ENCODE results near the gene COL11A1.

The COL11A1 gene

GRCh38 chr1:102954576-102954975 lies 153.7 kb downstream of the COL11A1 start:
- DNase-seq (no peak), ATAC-seq (ENCODE audit: insufficient read depth, low read depth) (no peak)
- Histone ChIP-seq H3K9ac (ENCODE audit: low read depth, low read length) (no peak overlapping the region), H3K36me3 (ENCODE audit: insufficient read depth, low read length) (no peaks in the 10 kb centered on the region), H3K4me3 (ENCODE audit: low read depth in 1 of 2, low read length in 2 of 2) (no peak overlapping the region), H3K4me2 (ENCODE audit: insufficient read depth, low read length) (no peak overlapping the region), H2AFZ (ENCODE audit: low read depth, low read length) (no peak overlapping the region), H3K27ac (ENCODE audit: low read length) (no peak overlapping the region), H4K20me1 (ENCODE audit: insufficient read depth, low read length) (no peaks in the 10 kb centered on the region), H3K9me3 (ENCODE audit: insufficient read depth, low read length, severe bottlenecking) (no peaks in the 10 kb centered on the region), H3K27me3 (ENCODE audit: insufficient read depth, low read length, poor library complexity) (no peaks in the 10 kb centered on the region), H3K4me1 (ENCODE audit: insufficient read depth, low read length) (no peaks in the 10 kb centered on the region), H3K79me2 (ENCODE audit: insufficient read depth, low read length) (no peaks in the 10 kb centered on the region)
- TF ChIP-seq, protein P1, sequence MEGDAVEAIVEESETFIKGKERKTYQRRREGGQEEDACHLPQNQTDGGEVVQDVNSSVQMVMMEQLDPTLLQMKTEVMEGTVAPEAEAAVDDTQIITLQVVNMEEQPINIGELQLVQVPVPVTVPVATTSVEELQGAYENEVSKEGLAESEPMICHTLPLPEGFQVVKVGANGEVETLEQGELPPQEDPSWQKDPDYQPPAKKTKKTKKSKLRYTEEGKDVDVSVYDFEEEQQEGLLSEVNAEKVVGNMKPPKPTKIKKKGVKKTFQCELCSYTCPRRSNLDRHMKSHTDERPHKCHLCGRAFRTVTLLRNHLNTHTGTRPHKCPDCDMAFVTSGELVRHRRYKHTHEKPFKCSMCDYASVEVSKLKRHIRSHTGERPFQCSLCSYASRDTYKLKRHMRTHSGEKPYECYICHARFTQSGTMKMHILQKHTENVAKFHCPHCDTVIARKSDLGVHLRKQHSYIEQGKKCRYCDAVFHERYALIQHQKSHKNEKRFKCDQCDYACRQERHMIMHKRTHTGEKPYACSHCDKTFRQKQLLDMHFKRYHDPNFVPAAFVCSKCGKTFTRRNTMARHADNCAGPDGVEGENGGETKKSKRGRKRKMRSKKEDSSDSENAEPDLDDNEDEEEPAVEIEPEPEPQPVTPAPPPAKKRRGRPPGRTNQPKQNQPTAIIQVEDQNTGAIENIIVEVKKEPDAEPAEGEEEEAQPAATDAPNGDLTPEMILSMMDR (IDR thresholded peaks at IDR 0.05; ENCODE audit: borderline replicate concordance, extremely low read depth, low read length, poor library complexity, severe bottlenecking), result no peak
- no peak for TF ChIP-seq EZH2 (IDR thresholded peaks at IDR 0.05; ENCODE audit: borderline replicate concordance, low read depth, low read length, severe bottlenecking)

DNA sequence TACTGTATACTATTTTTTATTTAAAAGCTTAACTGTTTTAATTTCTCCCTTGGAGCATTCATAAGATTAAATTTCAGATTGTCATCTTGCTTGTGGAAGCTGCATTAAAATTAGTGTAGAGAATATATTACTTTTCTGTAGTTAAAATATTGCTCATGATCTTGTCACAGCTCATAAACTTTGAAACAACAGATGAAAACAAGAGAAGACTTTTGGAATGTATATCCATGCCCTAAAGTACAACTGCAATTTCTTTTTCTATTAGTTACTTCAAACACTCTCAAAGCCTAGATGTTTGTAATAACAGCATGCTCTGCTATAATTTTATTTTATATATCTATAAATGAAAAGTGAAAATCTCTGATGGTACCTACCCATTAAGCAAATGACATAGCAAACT lies 155.9 kb downstream of the COL11A1 start:
- H3K4me3 ChIP-seq (ENCODE audit: low read depth in 1 of 2, low read length in 2 of 2), result no peak overlapping the region
- H2AFZ ChIP-seq (ENCODE audit: low read depth, low read length), result no peak overlapping the region
- TF ChIP-seq EZH2 (IDR thresholded peaks at IDR 0.05; ENCODE audit: borderline replicate concordance, low read depth, low read length, severe bottlenecking), result no peak
- TF ChIP-seq, protein P1 (IDR thresholded peaks at IDR 0.05; ENCODE audit: borderline replicate concordance, extremely low read depth, low read length, poor library complexity, severe bottlenecking), result no peak
- H4K20me1 ChIP-seq (ENCODE audit: insufficient read depth, low read length), result no peaks in the 10 kb centered on the region
- DNase-seq (no peak), ATAC-seq (ENCODE audit: insufficient read depth, low read depth) (no peak)
- no peaks in the 10 kb centered on the region for H3K27me3 ChIP-seq (ENCODE audit: insufficient read depth, low read length, poor library complexity)
- no peak overlapping the region for H3K4me2 ChIP-seq (ENCODE audit: insufficient read depth, low read length)
- no peak overlapping the region for H3K9ac ChIP-seq (ENCODE audit: low read depth, low read length)
- no peaks in the 10 kb centered on the region for H3K36me3 ChIP-seq (ENCODE audit: insufficient read depth, low read length)
- no peaks in the 10 kb centered on the region for H3K4me1 ChIP-seq (ENCODE audit: insufficient read depth, low read length)
- no peak overlapping the region for H3K27ac ChIP-seq (ENCODE audit: low read length)
- H3K79me2 ChIP-seq (ENCODE audit: insufficient read depth, low read length), result no peaks in the 10 kb centered on the region
- H3K9me3 ChIP-seq (ENCODE audit: insufficient read depth, low read length, severe bottlenecking), result no peaks in the 10 kb centered on the region

DNA sequence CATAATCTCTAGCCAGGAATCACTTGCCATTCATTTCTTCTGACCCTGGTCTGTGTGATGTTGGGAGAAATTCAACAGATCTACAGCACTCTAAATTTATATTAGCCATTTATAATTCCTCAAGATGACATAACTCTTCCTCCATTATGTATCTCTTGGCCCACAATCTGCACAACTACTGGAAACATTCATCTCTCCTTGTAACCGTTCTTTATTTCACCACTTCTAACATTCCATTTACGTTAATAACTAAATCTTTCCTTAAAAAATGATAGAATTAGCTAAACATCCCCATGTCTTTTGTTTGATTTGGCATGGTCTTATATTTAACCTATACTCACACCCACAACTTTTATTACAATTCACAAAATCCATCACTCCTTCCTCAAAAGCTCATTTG lies 166.0 kb downstream of the COL11A1 start:
- Histone ChIP-seq H3K4me2 (ENCODE audit: insufficient read depth, low read length) (no peak overlapping the region), H3K27me3 (ENCODE audit: insufficient read depth, low read length, poor library complexity) (no peaks in the 10 kb centered on the region), H3K36me3 (ENCODE audit: insufficient read depth, low read length) (no peaks in the 10 kb centered on the region), H2AFZ (ENCODE audit: low read depth, low read length) (no peak overlapping the region), H3K4me1 (ENCODE audit: insufficient read depth, low read length) (no peaks in the 10 kb centered on the region), H3K9me3 (ENCODE audit: insufficient read depth, low read length, severe bottlenecking) (no peaks in the 10 kb centered on the region), H4K20me1 (ENCODE audit: insufficient read depth, low read length) (no peaks in the 10 kb centered on the region), H3K4me3 (ENCODE audit: low read depth in 1 of 2, low read length in 2 of 2) (no peak overlapping the region), H3K79me2 (ENCODE audit: insufficient read depth, low read length) (no peaks in the 10 kb centered on the region), H3K9ac (ENCODE audit: low read depth, low read length) (no peak overlapping the region), H3K27ac (ENCODE audit: low read length) (no peak overlapping the region)
- DNase-seq (no peak), ATAC-seq (ENCODE audit: insufficient read depth, low read depth) (no peak)
- no peak for TF ChIP-seq EZH2 (IDR thresholded peaks at IDR 0.05; ENCODE audit: borderline replicate concordance, low read depth, low read length, severe bottlenecking)
- TF ChIP-seq, protein P1 (IDR thresholded peaks at IDR 0.05; ENCODE audit: borderline replicate concordance, extremely low read depth, low read length, poor library complexity, severe bottlenecking), result no peak

All from DND-41 (cell line).